Smooth muscle cell (in vitro differentiated cells): Measurements from ENCODE around the gene FRMD4A. TPM values are rescaled to one million over a fixed set of nuclear protein-coding genes. Genes with fewer than 3 reads are reported as not detected.

Source experiments
- DNase-seq: peaks from one replicate; lab custom pipeline; 2025; ENCODE audit not compliant: unreplicated experiment; lab: John Stamatoyannopoulos, UW
- H2AFZ ChIP-seq: fragments of 200-600 bp; sonication (generic); 2 replicates; pipeline ENCODE4 v1.6.0; 2016; ENCODE audit warnings: antibody characterized with exemption, low read depth, mild to moderate bottlenecking
- H3F3A ChIP-seq: fragments of 200-600 bp; sonication (generic); 2 replicates; pipeline ENCODE4 v1.6.0; 2017; ENCODE audit warnings: antibody characterized with exemption, low read depth
- H3K27ac ChIP-seq: fragments of 200-600 bp; sonication (generic); 2 replicates; pipeline ENCODE4 v1.5.1; 2016; ENCODE audit warnings: low read depth, mild to moderate bottlenecking
- H3K27me3 ChIP-seq: fragments of 200-600 bp; sonication (generic); 2 replicates; pipeline ENCODE4 v1.6.1; 2016; ENCODE audit warnings: low read depth, mild to moderate bottlenecking
- H3K36me3 ChIP-seq: fragments of 200-600 bp; sonication (generic); 2 replicates; pipeline ENCODE4 v1.5.1; 2016; ENCODE audit warnings: low read depth
- H3K4me1 ChIP-seq: fragments of 200-600 bp; sonication (generic); 2 replicates; pipeline ENCODE4 v1.5.1; 2016; ENCODE audit warnings: low read depth
- H3K4me2 ChIP-seq: fragments of 200-600 bp; sonication (generic); 2 replicates; pipeline ENCODE4 v1.6.0; 2016; ENCODE audit warnings: mild to moderate bottlenecking
- H3K4me3 ChIP-seq: fragments of 200-600 bp; sonication (generic); 2 replicates; pipeline ENCODE4 v1.5.1; 2016; ENCODE audit warnings: mild to moderate bottlenecking
- H3K79me2 ChIP-seq: fragments of 200-600 bp; sonication (generic); 2 replicates; pipeline ENCODE4 v1.6.0; 2016; ENCODE audit warnings: low read depth, mild to moderate bottlenecking
- H3K9ac ChIP-seq: fragments of 200-600 bp; sonication (generic); 2 replicates; pipeline ENCODE4 v1.6.0; 2016; ENCODE audit warnings: low read depth
- H3K9me3 ChIP-seq: fragments of 200-600 bp; sonication (generic); replicated peaks from 2 replicates; pipeline ENCODE4 v1.5.1; 2016; ENCODE audit warnings: low read depth
- H4K20me1 ChIP-seq: fragments of 200-600 bp; sonication (generic); 2 replicates; pipeline ENCODE4 v1.6.0; 2016; ENCODE audit warnings: low read depth
- CTCF ChIP-seq: fragments of 200-600 bp; sonication (generic); IDR thresholded peaks from 2 replicates; pipeline ENCODE4 v1.5.1; 2017; ENCODE audit warnings: borderline replicate concordance, mild to moderate bottlenecking, antibody characterized with exemption; ENCODE audit not compliant: insufficient read depth, poor library complexity, severe bottlenecking
- WGBS: methylation state at CpG from one replicate; pipeline ENCODE4 v1.1.7; 2016; ENCODE audit warnings: low lambda C conversion rate; 5-methylcytosine and 5-hydroxymethylcytosine counted together
- polyA plus RNA-seq: library from polyadenylated mRNA; unstranded; fragments of >200 nt; fragmentation: Nextera tagmentation; extraction: Ambion mirVana; gene quantifications from 2 replicates; pipeline ENCODE4 v1.2.1, GENCODE V29; 2016
- total RNA-seq: library from RNA; depleted of rRNA; stranded (reverse); fragments of >200 nt; gene quantifications from 2 replicates; pipeline ENCODE4 v1.2.3, GENCODE V29; 2014

The FRMD4A gene
- total and polyA plus RNA-seq, 2 experiments from 2014 or later: 3.0 to 5.4 TPM

GRCh38 chr10:13860886-13861285 lies 469.8 kb downstream of the FRMD4A start:
- Histone ChIP-seq H3K36me3 (no peaks in the 10 kb centered on the region), H3K27me3 (peaks cover 3% of the 10 kb centered on the region), H2AFZ (no peak overlapping the region), H4K20me1 (no peaks in the 10 kb centered on the region), H3K79me2 (no peaks in the 10 kb centered on the region), H3K27ac (no peak overlapping the region), H3K4me2 (no peak overlapping the region), H3K4me3 (no peak overlapping the region), H3K9ac (no peak overlapping the region), H3F3A (no peaks in the 10 kb centered on the region), H3K4me1 (no peaks in the 10 kb centered on the region), H3K9me3 (no peaks in the 10 kb centered on the region)
- DNase-seq: no peak
- no peak for TF ChIP-seq CTCF
- WGBS: 95% methylated on average over 14 of the region's 14 CpGs

- Histone ChIP-seq H3K4me1 (no peaks in the 10 kb centered on the region), H4K20me1 (no peaks in the 10 kb centered on the region), H3K36me3 (no peaks in the 10 kb centered on the region), H3K27ac (no peak overlapping the region), H3K79me2 (no peaks in the 10 kb centered on the region), H2AFZ (no peak overlapping the region), H3K4me2 (no peak overlapping the region), H3K9me3 (no peaks in the 10 kb centered on the region), H3K4me3 (no peak overlapping the region), H3F3A (no peaks in the 10 kb centered on the region), H3K9ac (no peak overlapping the region), H3K27me3 (peaks cover 3% of the 10 kb centered on the region)
- DNase-seq: no peak
- no peak for TF ChIP-seq CTCF
- WGBS: 90% methylated on average over 8 of the region's 8 CpGs
Measured at GRCh38 chr10:13859979-13860654, 470.6 kb downstream of the FRMD4A start.

GRCh38 chr10:13858709-13859108 lies 472.0 kb downstream of the FRMD4A start:
- Histone ChIP-seq H3K27ac (no peak overlapping the region), H3K4me1 (no peaks in the 10 kb centered on the region), H4K20me1 (no peaks in the 10 kb centered on the region), H3K9me3 (no peaks in the 10 kb centered on the region), H3K9ac (no peak overlapping the region), H3K27me3 (peaks cover 3% of the 10 kb centered on the region), H2AFZ (no peak overlapping the region), H3K36me3 (no peaks in the 10 kb centered on the region), H3K79me2 (no peaks in the 10 kb centered on the region), H3K4me3 (no peak overlapping the region), H3F3A (no peaks in the 10 kb centered on the region), H3K4me2 (no peak overlapping the region)
- no peak for DNase-seq
- WGBS: 97% methylated on average over 11 of the region's 11 CpGs
- TF ChIP-seq CTCF: no peak

GRCh38 chr10:13857451-13857850 lies 473.3 kb downstream of the FRMD4A start:
- WGBS: 98% methylated on average over 4 of the region's 4 CpGs
- H3K27ac ChIP-seq: no peak overlapping the region
- H3K9me3 ChIP-seq: no peaks in the 10 kb centered on the region
- no peak overlapping the region for H3K9ac ChIP-seq
- no peaks in the 10 kb centered on the region for H3K36me3 ChIP-seq
- no peaks in the 10 kb centered on the region for H3K79me2 ChIP-seq
- no peaks in the 10 kb centered on the region for H3F3A ChIP-seq
- H4K20me1 ChIP-seq: no peaks in the 10 kb centered on the region
- no peak for DNase-seq
- no peak for TF ChIP-seq CTCF
- peaks cover 3% of the 10 kb centered on the region for H3K27me3 ChIP-seq
- no peak overlapping the region for H3K4me3 ChIP-seq
- no peak overlapping the region for H2AFZ ChIP-seq
- no peak overlapping the region for H3K4me2 ChIP-seq
- H3K4me1 ChIP-seq: no peaks in the 10 kb centered on the region
